ENCODE results near the gene LATS2.

DNA sequence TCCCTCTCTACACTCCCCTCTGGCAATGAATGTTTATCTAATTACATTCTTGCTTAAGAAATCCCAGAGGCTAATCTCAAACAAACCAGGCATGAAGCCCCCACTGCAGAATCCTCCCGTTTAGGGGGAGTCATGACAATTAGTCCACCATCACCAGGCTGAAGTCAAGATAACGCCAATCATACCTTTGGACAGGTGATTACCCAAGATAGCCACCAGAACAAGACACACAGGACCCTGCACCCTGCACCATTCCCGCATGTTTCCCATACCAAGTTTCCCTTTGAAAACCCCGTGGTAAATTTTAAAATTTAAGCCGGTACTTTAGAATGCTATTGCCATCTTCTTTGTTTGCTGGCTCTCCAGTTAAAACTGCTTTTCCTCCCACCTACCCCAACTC, 94.0 kb downstream of the LATS2 start:
- TF ChIP-seq, protein P1, sequence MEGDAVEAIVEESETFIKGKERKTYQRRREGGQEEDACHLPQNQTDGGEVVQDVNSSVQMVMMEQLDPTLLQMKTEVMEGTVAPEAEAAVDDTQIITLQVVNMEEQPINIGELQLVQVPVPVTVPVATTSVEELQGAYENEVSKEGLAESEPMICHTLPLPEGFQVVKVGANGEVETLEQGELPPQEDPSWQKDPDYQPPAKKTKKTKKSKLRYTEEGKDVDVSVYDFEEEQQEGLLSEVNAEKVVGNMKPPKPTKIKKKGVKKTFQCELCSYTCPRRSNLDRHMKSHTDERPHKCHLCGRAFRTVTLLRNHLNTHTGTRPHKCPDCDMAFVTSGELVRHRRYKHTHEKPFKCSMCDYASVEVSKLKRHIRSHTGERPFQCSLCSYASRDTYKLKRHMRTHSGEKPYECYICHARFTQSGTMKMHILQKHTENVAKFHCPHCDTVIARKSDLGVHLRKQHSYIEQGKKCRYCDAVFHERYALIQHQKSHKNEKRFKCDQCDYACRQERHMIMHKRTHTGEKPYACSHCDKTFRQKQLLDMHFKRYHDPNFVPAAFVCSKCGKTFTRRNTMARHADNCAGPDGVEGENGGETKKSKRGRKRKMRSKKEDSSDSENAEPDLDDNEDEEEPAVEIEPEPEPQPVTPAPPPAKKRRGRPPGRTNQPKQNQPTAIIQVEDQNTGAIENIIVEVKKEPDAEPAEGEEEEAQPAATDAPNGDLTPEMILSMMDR (IDR thresholded peaks at IDR 0.05), result no peak
- TF ChIP-seq EP300 (IDR thresholded peaks at IDR 0.05), result no peak
